HuH-7.5 (cell line): ENCODE measurements around the gene GLT8D2.

Source experiments
- DNase-seq: peaks from one replicate; pipeline ENCODE4 v3.0.0; 2011; ENCODE audit warnings: low spot score

The GLT8D2 gene

GRCh38 chr12:104000807-104001434, 49.1 kb downstream of the GLT8D2 start:
- no peak for DNase-seq

GRCh38 chr12:103998976-103999375, 51.0 kb downstream of the GLT8D2 start:
- DNase-seq: no peak

- peak; percentile 15 for DNase-seq
These were observed 52.6 kb downstream of the GLT8D2 start for GRCh38 chr12:103997286-103997900.

GRCh38 chr12:103996595-103996994, 53.4 kb downstream of the GLT8D2 start:
- DNase-seq: no peak

- no peak for DNase-seq
These were observed 55.8 kb downstream of the GLT8D2 start for GRCh38 chr12:103994235-103994634.

GRCh38 chr12:103986829-103987228, 63.2 kb downstream of the GLT8D2 start:
- DNase-seq: no peak

GRCh38 chr12:103978384-103978982, 71.5 kb downstream of the GLT8D2 start:
- no peak for DNase-seq

GRCh38 chr12:103975368-103975767, 74.6 kb downstream of the GLT8D2 start:
- no peak for DNase-seq

- DNase-seq: no peak
These were observed 76.1 kb downstream of the GLT8D2 start for GRCh38 chr12:103973909-103974308.

- DNase-seq: no peak
These were observed 80.6 kb downstream of the GLT8D2 start for GRCh38 chr12:103969391-103969790.

GRCh38 chr12:103966736-103967135, 83.3 kb downstream of the GLT8D2 start:
- no peak for DNase-seq

- DNase-seq: peak; percentile 82
These were observed 84.1 kb downstream of the GLT8D2 start, which contains the start of gene TDG for GRCh38 chr12:103965590-103966504. TSS of gene TDG (plus strand) at chr12:103965872. CDS start at chr12:103966038, 166 bp downstream.

GRCh38 chr12:103965255-103965589, 84.8 kb downstream of the GLT8D2 start:
- DNase-seq: no peak

- no peak for DNase-seq
These were observed 85.2 kb downstream of the GLT8D2 start for GRCh38 chr12:103964805-103965204.

- DNase-seq: no peak
These were observed 87.5 kb downstream of the GLT8D2 start for GRCh38 chr12:103962493-103962892.

GRCh38 chr12:103960616-103961227, 89.3 kb downstream of the GLT8D2 start:
- no peak for DNase-seq

GRCh38 chr12:103958621-103959020, 91.4 kb downstream of the GLT8D2 start:
- no peak for DNase-seq

GRCh38 chr12:103957865-103958388, 92.1 kb downstream of the GLT8D2 start:
- no peak for DNase-seq

- no peak for DNase-seq
These were observed 93.4 kb downstream of the GLT8D2 start for GRCh38 chr12:103956509-103957027.

GRCh38 chr12:103955811-103956508, 94.0 kb downstream of the GLT8D2 start:
- peak; percentile 11 for DNase-seq

GRCh38 chr12:103952497-103952896, 97.5 kb downstream of the GLT8D2 start:
- no peak for DNase-seq
